ENCODE results near the gene DEPDC4.

GRCh38 chr12:100238801-100239200 is 28.1 kb downstream of the DEPDC4 start:
- no peak for TF ChIP-seq EZH2 (IDR thresholded peaks at IDR 0.05; ENCODE audit: borderline replicate concordance, low read length)
- TF ChIP-seq CTCF (IDR thresholded peaks at IDR 0.05; ENCODE audit: low read length), result no peak
